Measurements from ENCODE around the gene HKDC1. TPM values are rescaled to one million over a fixed set of nuclear protein-coding genes. Genes with fewer than 3 reads are reported as not detected.

Gene HKDC1
- total and polyA plus RNA-seq, 10 of the 15 experiments (the other 5 are each of a cell fraction or from before 2014, with no cell fraction given): 0.04 to 0.34 (median 0.13) TPM; not detected in 5

- RAD21 ChIA-PET (ENCODE audit: unreplicated experiment): interaction anchor here (1.3 to 1.8 kb wide), 4 partner anchors 11 to 308 kb away, joined by 3 to 9 read pairs (median 5); no protein-coding TSS in a partner anchor
- intact Hi-C loops (cut with micrococcal nuclease; ENCODE audit: unreplicated experiment): loop anchor here (10.0 kb wide), 1 partner anchor 322 kb away; no protein-coding TSS in a partner anchor
- TF ChIP-seq NFIC (IDR thresholded peaks at IDR 0.05; ENCODE audit: low read depth, low read length) (no peak), CBX3 (IDR thresholded peaks at IDR 0.05; ENCODE audit: borderline replicate concordance, low read depth) (no peak), LARP7 (IDR thresholded peaks at IDR 0.05) (no peak), CBX5 (IDR thresholded peaks at IDR 0.05; ENCODE audit: low read depth) (no peak), SKIL (IDR thresholded peaks at IDR 0.05; ENCODE audit: low read depth, poor library complexity, severe bottlenecking) (no peak), E2F4 (IDR thresholded peaks at IDR 0.05; ENCODE audit: low read depth, low read length) (no peak), NRF1 (conservative IDR thresholded peaks at IDR 0.05; ENCODE audit: low read depth, low read length) (no peak), KLF5 (IDR thresholded peaks at IDR 0.05; ENCODE audit: partially characterized antibody) (no peak), CHD4 (IDR thresholded peaks at IDR 0.05) (no peak), ZBTB33 (IDR thresholded peaks at IDR 0.05) (no peak), SPI1 (IDR thresholded peaks at IDR 0.05; ENCODE audit: borderline replicate concordance, insufficient read depth, low read depth, low read length) (no peak), BCL11A (IDR thresholded peaks at IDR 0.05; ENCODE audit: low read depth, low read length) (no peak), HDAC6 (IDR thresholded peaks at IDR 0.05; ENCODE audit: unreplicated experiment) (no peak), IRF5 (IDR thresholded peaks at IDR 0.05; ENCODE audit: borderline replicate concordance) (no peak), POU2F2 (IDR thresholded peaks at IDR 0.05; ENCODE audit: borderline replicate concordance, low read depth, low read length) (no peak), ZNF622 (IDR thresholded peaks at IDR 0.05) (no peak), SMC3 (IDR thresholded peaks at IDR 0.05; ENCODE audit: borderline replicate concordance, low read length) (no peak), RB1 (IDR thresholded peaks at IDR 0.05; ENCODE audit: borderline replicate concordance) (no peak)
Measured at GRCh38 chr10:69316313-69317059, 96.4 kb downstream of the HKDC1 start.

More at GRCh38 chr10:69316313-69317059, 96.4 kb downstream of the HKDC1 start:
- FAIRE-seq (no peak), DNase-seq (ENCODE audit: low read depth, low spot score) (no peak), ATAC-seq (no peak)
- Histone ChIP-seq H3K27ac (ENCODE audit: control insufficient read depth, insufficient read depth) (no peak overlapping the region), H3K4me3 (no peak overlapping the region), H3K9ac (ENCODE audit: control insufficient read depth, insufficient read depth, low read length) (no peak overlapping the region), H3K36me3 (ENCODE audit: control insufficient read depth in 2 of 2, insufficient read depth in 2 of 2, low read length in 1 of 2) (no peaks in the 10 kb centered on the region; a peak in 1 of 4 replicates), H2AFZ (ENCODE audit: control insufficient read depth, low read depth, low read length) (no peak overlapping the region), H3K4me2 (ENCODE audit: control insufficient read depth, insufficient read depth) (no peak overlapping the region), H4K20me1 (ENCODE audit: control insufficient read depth, insufficient read depth) (peaks cover 4% of the 10 kb centered on the region), H3K79me2 (ENCODE audit: control insufficient read depth, insufficient read depth, low read length) (peaks cover 29% of the 10 kb centered on the region), H3K9me3 (replicated peaks; ENCODE audit: control insufficient read depth, insufficient read depth, low read length) (no peaks in the 10 kb centered on the region), H3K27me3 (replicated peaks in 1 of 2; ENCODE audit: control insufficient read depth in 2 of 2, insufficient read depth in 2 of 2, low read length in 1 of 2) (no peaks in the 10 kb centered on the region), H3K4me1 (ENCODE audit: control insufficient read depth, insufficient read depth, low read length) (peaks cover 18% of the 10 kb centered on the region)
- WGBS (ENCODE audit: insufficient coverage, insufficient replicate concordance, low lambda C conversion rate, missing lambda C conversion rate): 94% methylated on average over 6 of the region's 6 CpGs
- in situ Hi-C loops (cut with MboI): no loop called here
- CTCF ChIA-PET: interaction anchor here (0.6 to 3.8 kb wide), 6 partner anchors 9 to 312 kb away, joined by 3 to 23 read pairs (median 4); no protein-coding TSS in a partner anchor
- SMC1A ChIA-PET (ENCODE audit: uncharacterized antibody, unreplicated experiment): interaction anchor here (0.6 to 4.6 kb wide), 3 partner anchors 11 to 883 kb away, joined by 3 to 24 read pairs (median 4); no protein-coding TSS in a partner anchor
- POLR2A ChIA-PET: interaction anchor here (1.5 to 4.2 kb wide), 2 partner anchors 11 to 88 kb away, joined by 3 to 27 read pairs; no protein-coding TSS in a partner anchor
- no TSS peak for BruUV-seq (replicated peaks)

Data from GM12878 (cell line).